ENCODE measurements around the gene UNC5A. TPM values are rescaled to one million over a fixed set of nuclear protein-coding genes. Genes with fewer than 3 reads are reported as not detected.

Gene UNC5A
- total RNA-seq, 1 donor from 2014 or later = not detected

- H3K36me3 Mint-ChIP-seq (ENCODE audit: low read depth, unreplicated experiment) = no peaks in the 10 kb centered on the region
- no peak overlapping the region for H3K27ac Mint-ChIP-seq (ENCODE audit: unreplicated experiment)
- no peak for DNase-seq (ENCODE audit: low spot score)
- H3K27me3 Mint-ChIP-seq (ENCODE audit: unreplicated experiment) = peaks cover 8% of the 10 kb centered on the region
- no peaks in the 10 kb centered on the region for H3K9me3 Mint-ChIP-seq (ENCODE audit: unreplicated experiment)
- H3K4me3 Mint-ChIP-seq (ENCODE audit: unreplicated experiment) = no peak overlapping the region
- H3K4me1 Mint-ChIP-seq (ENCODE audit: unreplicated experiment) = no peaks in the 10 kb centered on the region
- no peak for TF ChIP-seq CTCF (IDR thresholded peaks at IDR 0.05; ENCODE audit: unreplicated experiment)
Observed at GRCh38 chr5:176848651-176849050, 38.3 kb downstream of the UNC5A start.

- TF ChIP-seq CTCF (IDR thresholded peaks at IDR 0.05; ENCODE audit: unreplicated experiment) = no peak
- H3K4me3 Mint-ChIP-seq (ENCODE audit: unreplicated experiment) = no peak overlapping the region
Observed at GRCh38 chr5:176849611-176850227, 39.4 kb downstream of the UNC5A start.

GRCh38 chr5:176850371-176851245 is 40.2 kb downstream of the UNC5A start:
- no peak for TF ChIP-seq CTCF (IDR thresholded peaks at IDR 0.05; ENCODE audit: unreplicated experiment)
- Mint-ChIP-seq H3K27ac (ENCODE audit: unreplicated experiment) (no peak overlapping the region), H3K36me3 (ENCODE audit: low read depth, unreplicated experiment) (no peaks in the 10 kb centered on the region), H3K27me3 (ENCODE audit: unreplicated experiment) (peaks cover 7% of the 10 kb centered on the region), H3K4me1 (ENCODE audit: unreplicated experiment) (no peaks in the 10 kb centered on the region), H3K9me3 (ENCODE audit: unreplicated experiment) (no peaks in the 10 kb centered on the region), H3K4me3 (ENCODE audit: unreplicated experiment) (no peak overlapping the region)
- no peak for DNase-seq (ENCODE audit: low spot score)

More at GRCh38 chr5:176849611-176850227, 39.4 kb downstream of the UNC5A start:
- Mint-ChIP-seq H3K27ac (ENCODE audit: unreplicated experiment) (no peak overlapping the region), H3K27me3 (ENCODE audit: unreplicated experiment) (peaks cover 6% of the 10 kb centered on the region), H3K4me1 (ENCODE audit: unreplicated experiment) (no peaks in the 10 kb centered on the region), H3K9me3 (ENCODE audit: unreplicated experiment) (no peaks in the 10 kb centered on the region), H3K36me3 (ENCODE audit: low read depth, unreplicated experiment) (no peaks in the 10 kb centered on the region)
- no peak for DNase-seq (ENCODE audit: low spot score)

- Mint-ChIP-seq H3K4me1 (ENCODE audit: unreplicated experiment) (no peaks in the 10 kb centered on the region), H3K36me3 (ENCODE audit: low read depth, unreplicated experiment) (no peaks in the 10 kb centered on the region)
- no peak for TF ChIP-seq CTCF (IDR thresholded peaks at IDR 0.05; ENCODE audit: unreplicated experiment)
Observed at GRCh38 chr5:176851380-176851779, 41.0 kb downstream of the UNC5A start.

More at GRCh38 chr5:176851380-176851779, 41.0 kb downstream of the UNC5A start:
- no peak for DNase-seq (ENCODE audit: low spot score)
- no peak overlapping the region for H3K4me3 Mint-ChIP-seq (ENCODE audit: unreplicated experiment)
- H3K9me3 Mint-ChIP-seq (ENCODE audit: unreplicated experiment) = no peaks in the 10 kb centered on the region
- H3K27me3 Mint-ChIP-seq (ENCODE audit: unreplicated experiment) = peaks cover 7% of the 10 kb centered on the region
- H3K27ac Mint-ChIP-seq (ENCODE audit: unreplicated experiment) = no peak overlapping the region

All from endothelial cell (in vitro differentiated cells).